Measurements from ENCODE around the gene CDH4.

- TF ChIP-seq ESRRA (CRISPR knock-in tag; IDR thresholded peaks at IDR 0.05; ENCODE audit: low read depth) (no peak), HMG20B (CRISPR knock-in tag; conservative IDR thresholded peaks at IDR 0.05) (no peak), ZNF501 (CRISPR knock-in tag; IDR thresholded peaks at IDR 0.05) (no peak), POLR2AphosphoS5 (IDR thresholded peaks at IDR 0.05; ENCODE audit: low read depth, low read length) (no peak), TCF12 (IDR thresholded peaks at IDR 0.05) (no peak), TCF12 (CRISPR knock-in tag; IDR thresholded peaks at IDR 0.05) (no peak), RXRB (CRISPR knock-in tag; IDR thresholded peaks at IDR 0.05; ENCODE audit: borderline replicate concordance) (no peak)
Observed at GRCh38 chr20:61759286-61760065, 507.4 kb downstream of the CDH4 start.

Measured in HepG2 (cell line).